WTC11 (cell line): ENCODE measurements around the gene ZC3H8.

Experiments used
- CTCF ChIP-seq: fragments of 200-600 bp; IDR thresholded peaks from 2 replicates; pipeline ENCODE4 v1.8.0; 2022; ENCODE audit warnings: antibody characterized with exemption
- NR1H2 ChIP-seq: sonication (generic); formaldehyde crosslinking; IDR thresholded peaks from 2 replicates; pipeline ENCODE4 v1.9.0; 2021; ENCODE audit warnings: mild to moderate bottlenecking, moderate library complexity, missing genetic modification reagents
- RELA ChIP-seq: sonication (generic); formaldehyde crosslinking; IDR thresholded peaks from 2 replicates; pipeline ENCODE4 v1.8.1; 2022; ENCODE audit warnings: missing genetic modification reagents, mild to moderate bottlenecking, borderline replicate concordance
- USF1 ChIP-seq: sonication (generic); formaldehyde crosslinking; IDR thresholded peaks from 2 replicates; pipeline ENCODE4 v1.8.0; 2022; ENCODE audit warnings: mild to moderate bottlenecking, missing genetic modification reagents
- ZNF263 ChIP-seq: sonication (generic); formaldehyde crosslinking; IDR thresholded peaks from 2 replicates; pipeline ENCODE4 v1.8.1; 2022; ENCODE audit warnings: low read depth, mild to moderate bottlenecking, moderate library complexity, missing genetic modification reagents
- ZNF425 ChIP-seq: fragments of 250-450 bp; sonication (Bioruptor Pico); conservative IDR thresholded peaks from 2 replicates; pipeline ENCODE4 v1.9.0; 2021; ENCODE audit warnings: mild to moderate bottlenecking

GRCh38 chr2:112260295-112260625 lies 5.4 kb upstream of the ZC3H8 start:
- TF ChIP-seq CTCF (no peak), NR1H2 (CRISPR knock-in tag) (no peak), USF1 (CRISPR knock-in tag) (no peak), ZNF263 (CRISPR knock-in tag) (no peak), RELA (CRISPR knock-in tag) (no peak), ZNF425 (CRISPR knock-in tag) (no peak)
